Suppressor macrophage (primary cell): ENCODE results near the gene PCP2.

ENCODE experiments used
- DNase-seq, 4 experiments: peaks; one replicate each; pipeline ENCODE4 v3.0.0-alpha.2; 2020 to 2022

Gene PCP2

DNA sequence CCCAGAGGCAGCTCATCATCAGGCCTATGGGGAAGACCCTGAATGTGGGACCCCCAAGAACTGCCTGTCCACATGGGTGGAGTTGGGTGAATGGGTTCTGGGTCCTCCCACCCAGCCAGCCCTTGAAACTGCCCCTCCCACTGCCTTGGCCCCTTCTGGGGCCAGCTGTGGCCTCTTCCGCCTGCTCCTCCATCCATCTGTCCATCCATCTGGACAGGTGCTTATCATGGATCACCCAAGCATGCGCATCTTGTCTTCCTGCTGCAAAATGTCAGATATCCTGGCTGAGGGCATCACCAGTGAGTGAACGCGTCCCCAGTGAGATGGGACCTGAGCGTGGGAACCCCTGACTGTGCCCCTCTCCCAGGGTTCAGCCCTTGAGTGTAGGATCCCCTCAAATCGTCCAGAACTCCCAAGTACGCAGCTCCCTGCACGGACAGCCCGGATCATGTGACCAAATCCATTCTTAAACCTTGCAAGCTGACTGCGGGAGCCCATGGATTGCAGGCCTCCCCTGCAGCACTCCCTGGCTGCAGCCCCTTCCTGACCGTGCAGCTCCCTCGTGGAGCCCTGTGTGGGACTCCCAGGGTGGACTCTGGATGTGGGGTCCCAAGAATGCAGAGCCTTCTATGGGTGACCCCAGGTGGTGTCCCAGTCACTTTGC, 5.4 kb upstream of the PCP2 start:
- DNase-seq: no peak

DNA sequence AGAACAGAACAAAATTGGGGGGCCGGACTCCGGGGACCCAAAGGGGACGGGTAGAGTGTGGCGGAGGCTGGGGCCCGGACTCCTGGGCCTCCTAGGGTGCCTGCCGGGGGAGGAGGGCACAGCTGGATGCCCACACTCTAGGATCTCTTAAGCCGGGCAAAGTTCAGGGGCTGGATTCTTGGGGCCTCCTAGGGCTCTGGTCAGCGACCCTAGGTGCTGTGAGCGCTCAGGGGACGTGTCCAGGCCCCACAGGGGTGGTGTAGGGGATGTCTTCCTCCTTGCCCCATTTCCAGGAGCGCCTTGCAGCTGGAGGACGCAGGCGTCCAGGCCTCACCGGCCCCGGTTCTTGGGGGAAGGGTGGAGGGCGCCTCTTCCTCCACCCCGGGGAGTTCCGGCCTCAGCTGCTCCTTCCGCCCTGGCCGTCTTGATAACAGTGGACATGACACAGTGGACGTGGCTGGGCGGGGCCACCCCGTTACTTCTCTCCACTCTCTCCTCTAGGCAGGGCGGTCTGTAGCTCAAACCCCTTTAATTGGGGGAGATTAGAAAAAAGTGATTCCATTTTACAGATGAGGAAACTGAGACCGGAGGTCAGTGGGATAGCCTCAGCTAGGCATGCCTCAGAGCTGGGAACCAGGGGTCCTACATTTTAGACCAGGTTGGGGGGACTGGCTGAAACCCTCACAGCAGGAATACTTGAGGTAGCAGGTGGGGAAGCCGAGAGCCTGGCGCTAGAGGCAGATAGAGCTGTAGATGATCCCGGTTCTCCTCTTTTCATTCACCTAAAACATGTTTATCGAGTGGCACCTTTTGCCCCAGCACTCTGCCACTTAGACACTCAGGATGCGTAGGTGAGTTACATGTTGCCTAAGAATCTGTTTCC, 4.1 kb upstream of the PCP2 start:
- DNase-seq: peak; percentile 68 to 90 (median 84)

DNA sequence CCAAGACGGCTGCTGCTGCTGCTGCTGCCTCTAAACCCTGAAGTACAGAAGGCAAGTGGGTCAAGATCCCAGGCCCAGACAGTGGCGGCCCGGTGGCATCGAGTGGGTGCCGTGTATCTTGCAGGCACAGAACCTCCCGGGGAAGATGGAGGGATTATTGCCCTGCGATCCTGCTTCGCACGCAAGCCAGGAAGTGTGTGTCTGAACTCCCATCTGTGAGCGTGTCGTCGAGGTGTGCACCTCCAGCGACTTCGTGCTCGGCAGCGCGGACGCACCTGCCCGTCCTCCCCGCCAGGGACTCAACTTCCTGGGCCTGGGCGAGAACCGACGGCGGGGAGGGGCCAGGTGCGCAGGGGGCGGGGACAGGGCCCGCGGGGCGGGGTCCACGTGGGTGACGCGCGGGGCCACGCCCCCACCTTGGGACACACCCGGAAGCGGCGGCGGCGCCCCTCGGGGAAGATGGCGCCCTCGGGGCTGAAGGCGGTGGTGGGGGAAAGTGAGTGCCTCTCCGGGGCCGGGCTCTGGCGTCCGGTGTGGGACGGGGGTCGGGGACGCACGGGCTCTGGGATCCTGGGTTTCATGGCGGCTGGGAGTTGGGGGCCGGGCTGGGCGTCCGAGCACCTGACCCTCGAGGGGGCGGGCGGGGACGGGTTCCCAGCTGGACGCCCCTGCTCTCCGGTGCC, 3.3 kb upstream of the PCP2 start, which contains the start of gene STXBP2:
STXBP2 (plus strand) TSS at position 420 of the 683 bp plus-strand sequence; CDS start at position 460, 40 bp downstream.
- DNase-seq: peak; percentile 83 to 95 (median 90)

DNA sequence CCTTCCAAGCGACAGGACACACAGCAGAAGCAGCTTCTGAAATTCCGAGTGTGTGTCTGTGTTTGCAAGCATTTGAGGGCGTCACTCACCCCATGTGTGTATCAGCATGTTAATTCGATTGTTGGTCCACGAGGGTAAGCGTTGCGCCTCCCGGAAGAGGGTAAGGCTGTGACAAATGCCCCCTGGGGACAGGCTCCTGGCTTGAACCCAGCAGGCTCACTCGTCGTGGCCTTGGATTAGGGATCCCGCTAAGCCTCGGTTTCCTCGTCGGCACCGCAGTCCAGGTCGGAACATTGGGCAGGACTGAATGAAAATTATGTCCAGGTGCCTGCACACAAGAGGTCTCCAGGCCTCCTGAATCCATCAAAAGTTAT, 2.8 kb upstream of the PCP2 start:
- no peak for DNase-seq

DNA sequence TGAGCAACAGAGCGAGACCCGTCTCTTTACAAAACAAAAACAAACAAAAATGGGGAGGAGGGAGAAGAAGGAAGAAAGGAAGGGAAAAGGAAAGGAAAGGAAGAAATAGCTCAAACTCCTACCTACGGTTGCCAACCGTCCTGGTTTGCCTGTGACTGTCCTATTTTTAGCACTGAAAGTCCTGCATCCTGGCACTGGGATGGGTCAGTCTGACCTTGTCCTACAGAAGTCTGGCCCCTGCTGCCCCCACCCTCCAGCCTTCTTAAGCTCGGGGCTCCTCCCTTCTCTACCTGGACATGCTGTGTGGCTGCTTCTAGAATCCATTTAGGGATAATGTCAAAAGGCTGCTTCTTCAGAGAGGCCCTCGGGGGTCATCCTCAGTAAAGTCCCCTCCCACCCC, 2.2 kb upstream of the PCP2 start:
- no peak for DNase-seq

DNA sequence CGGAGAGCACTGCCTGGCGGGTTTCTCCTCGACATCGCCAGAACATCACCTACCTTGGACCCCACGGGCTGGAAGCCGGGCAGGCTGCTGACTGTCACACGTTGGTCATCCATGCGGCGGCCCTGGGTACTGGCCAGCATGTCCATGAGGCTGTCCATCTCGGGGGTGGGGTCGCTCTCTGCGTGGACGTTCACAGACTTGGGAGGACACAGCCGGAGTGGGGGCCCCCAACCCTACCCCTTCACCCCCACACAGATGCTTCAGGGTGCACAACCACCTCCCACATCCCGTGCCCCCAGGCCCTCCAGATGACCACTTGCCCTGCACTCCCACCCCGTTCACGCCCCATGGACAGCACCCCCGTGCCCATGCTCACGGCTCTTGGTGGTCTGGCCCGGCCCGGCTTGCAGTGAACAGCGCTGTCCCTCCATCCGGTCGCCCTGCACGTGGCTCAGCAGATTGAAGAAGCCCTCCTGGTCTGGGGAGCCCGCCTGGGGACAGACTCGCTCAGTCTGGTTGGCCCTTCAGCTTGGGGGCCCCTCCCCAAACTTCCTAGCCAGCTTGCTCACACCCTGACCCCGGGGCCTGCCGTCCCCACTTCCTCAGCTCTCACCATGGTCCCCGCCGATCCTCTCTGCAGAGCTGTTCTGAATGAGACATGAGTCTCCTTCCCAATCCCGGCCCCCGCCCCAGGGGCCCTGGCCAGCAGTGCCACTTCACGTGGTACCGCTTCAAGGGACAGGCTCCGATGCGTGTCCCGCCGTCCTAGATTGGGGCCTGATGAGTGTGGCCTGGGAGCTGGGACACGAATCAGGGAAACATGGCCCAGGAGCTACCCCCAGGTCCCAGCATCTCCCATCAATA, 947 bp downstream of the PCP2 start:
- DNase-seq: no peak

DNA sequence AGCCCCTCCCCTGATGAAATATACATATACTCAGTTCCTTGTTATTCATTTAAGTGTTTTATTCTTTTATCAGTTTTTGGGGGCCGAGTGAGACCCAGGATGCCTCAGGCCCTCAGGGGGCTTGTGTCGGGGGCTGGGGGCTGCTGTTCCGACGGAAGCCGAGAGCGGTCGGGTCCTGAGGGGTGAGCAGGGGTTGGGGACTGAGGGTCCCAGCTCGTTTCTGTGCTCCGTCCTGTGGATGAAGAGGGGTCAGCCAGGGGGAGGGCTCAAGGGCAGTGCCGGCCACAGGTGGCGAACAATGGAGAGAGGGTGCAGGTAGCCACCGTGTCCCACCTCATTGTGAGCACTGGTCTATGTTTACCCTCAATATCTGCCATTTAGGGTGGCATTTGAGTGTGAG, 1.9 kb downstream of the PCP2 start:
- no peak for DNase-seq

DNA sequence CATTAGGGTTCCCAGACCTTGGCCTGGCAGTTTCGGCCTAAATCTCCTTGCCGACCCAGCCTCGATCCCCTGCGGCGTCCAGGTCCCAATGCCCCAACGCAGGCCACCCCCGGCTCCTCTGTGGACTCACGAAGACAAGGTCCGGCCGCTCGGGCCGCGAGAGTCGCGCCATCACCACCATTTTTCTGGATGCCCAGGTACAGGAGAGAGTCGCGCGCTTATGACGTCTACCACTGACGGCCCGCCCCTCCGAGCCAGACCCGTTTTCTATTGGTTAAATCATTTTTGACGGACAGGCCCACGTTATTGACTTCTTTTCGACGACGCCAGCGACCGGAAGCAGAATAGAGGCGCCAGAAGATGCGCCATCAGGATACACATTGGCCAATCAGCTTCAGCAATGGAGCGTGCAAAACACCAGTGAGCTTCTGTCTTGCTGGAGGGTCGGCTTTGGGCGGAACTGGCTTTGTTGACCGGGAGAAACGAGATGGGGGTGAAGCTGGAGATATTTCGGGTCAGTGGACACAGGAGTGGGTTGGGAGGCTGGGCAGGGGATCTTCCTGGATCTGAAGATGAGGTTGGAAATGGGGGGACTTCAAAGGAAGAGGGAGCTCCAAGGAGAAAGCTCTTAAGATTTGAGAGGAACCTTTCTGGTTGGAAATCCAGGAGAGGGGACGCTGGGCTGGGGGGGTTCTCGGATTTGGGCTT, 4.0 kb downstream of the PCP2 start, which contains the start of the genes PET100 and XAB2:
PET100 (plus strand) TSS at position 447 of the 708 bp plus-strand sequence; CDS start at position 488, 41 bp downstream.
XAB2 (minus strand) TSS at position 199 of the 708 bp plus-strand sequence; CDS start at position 181, 18 bp downstream.
- peak; percentile 96 to 99 (median 99) for DNase-seq

DNA sequence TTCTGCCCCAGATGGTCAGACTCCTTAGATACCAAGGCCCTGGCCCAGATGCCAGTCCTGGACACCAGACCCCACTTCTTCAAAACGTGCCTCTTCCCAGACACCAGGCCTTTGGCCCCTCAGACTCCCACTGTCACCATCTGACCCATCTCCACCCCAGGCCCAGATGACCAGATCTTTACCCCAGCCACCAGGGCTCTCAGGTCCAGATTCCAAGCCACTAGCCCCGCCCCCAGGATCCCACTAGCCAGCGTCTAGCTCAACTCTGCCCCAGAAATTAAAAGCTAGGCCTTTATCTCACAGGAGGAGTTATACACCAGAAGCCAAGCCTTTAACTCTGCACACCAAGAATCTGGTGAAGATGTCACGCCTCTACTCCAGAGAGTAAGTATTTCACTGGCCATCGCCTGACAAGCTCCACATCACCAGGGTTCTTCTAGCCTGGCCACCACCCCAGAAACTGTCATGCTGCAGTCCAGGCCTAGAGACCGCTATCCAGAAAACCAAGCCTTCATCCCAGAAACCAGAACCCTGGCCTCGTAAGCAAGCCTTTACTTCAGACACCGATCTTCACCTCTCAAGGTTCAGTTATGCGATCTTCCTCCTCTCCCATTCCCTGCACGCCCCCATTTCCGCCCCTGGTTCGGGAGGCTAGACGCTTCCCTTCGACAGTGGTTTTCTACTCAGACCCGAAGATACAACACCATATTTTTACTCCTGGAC, 4.8 kb downstream of the PCP2 start:
- peak in 1 of 4 experiments; percentile 12 for DNase-seq

DNA sequence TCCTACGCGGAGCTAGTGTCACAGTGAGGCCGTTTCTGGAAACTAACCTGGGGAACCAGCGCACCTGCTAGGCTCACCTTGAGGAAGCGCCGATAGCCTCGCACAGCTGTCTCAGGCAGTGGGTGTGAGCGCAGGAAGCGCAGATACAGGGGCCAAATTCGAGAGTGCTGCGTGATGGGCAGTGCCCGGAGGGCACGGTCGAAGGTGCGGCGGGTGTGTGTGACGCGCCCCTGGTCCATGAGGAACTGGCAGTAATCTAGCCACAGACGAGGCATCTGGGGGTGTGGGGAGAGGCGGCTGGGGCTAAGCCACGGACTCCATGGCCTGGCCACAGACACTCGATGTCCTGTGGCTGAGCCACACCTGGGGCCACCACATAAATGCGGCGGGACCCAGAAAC, 6.4 kb downstream of the PCP2 start:
- DNase-seq: no peak

DNA sequence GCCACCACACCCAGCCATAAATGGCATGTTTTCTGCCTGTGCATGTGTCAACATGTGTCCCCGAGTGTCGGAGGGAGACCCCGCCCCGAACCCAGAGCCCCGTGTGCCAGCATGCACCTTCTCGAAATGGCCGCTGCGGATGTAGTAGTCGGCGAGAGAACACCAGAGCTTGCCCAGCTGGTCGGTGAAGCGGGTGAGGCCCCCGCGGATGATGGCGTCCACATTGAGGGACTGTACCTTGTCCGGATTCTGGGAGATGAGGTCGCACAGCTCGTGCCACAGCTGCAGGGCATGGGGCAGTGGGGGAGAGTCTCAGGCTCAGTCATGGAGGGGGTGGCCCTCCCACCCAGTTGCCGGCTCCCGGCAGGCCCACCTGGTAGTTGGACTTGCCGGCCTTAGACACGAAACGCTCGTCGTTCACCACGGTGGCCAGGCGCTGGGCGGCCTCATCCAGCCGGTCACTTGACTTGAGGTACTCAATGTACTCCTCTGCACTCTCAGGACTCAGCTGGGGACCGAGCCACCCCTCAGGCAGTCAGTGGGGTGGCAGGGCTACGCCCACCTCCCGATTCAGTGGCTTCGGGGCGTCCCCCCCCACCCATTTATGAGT, 7.7 kb downstream of the PCP2 start:
- DNase-seq: no peak

DNA sequence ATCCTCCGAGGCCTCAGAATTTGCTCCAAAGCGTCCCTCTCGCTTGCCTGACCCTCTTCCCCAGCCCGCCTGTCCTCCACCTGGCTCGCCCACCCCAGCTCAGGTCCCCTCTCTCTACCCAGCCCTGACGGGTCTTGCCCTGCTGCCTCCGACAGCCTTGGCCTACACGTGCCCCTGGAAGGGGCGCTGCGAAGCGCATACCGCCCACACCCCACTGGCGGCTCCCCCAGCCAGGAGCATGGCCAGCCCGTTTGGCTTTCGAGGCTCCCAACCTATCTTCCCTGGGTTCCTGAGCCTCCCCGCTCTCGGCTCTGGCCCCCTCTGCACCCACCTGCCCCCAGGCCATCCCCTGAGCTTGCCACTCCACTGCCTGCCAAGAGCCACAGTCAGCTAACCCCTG, 8.7 kb downstream of the PCP2 start:
- DNase-seq: no peak

DNA sequence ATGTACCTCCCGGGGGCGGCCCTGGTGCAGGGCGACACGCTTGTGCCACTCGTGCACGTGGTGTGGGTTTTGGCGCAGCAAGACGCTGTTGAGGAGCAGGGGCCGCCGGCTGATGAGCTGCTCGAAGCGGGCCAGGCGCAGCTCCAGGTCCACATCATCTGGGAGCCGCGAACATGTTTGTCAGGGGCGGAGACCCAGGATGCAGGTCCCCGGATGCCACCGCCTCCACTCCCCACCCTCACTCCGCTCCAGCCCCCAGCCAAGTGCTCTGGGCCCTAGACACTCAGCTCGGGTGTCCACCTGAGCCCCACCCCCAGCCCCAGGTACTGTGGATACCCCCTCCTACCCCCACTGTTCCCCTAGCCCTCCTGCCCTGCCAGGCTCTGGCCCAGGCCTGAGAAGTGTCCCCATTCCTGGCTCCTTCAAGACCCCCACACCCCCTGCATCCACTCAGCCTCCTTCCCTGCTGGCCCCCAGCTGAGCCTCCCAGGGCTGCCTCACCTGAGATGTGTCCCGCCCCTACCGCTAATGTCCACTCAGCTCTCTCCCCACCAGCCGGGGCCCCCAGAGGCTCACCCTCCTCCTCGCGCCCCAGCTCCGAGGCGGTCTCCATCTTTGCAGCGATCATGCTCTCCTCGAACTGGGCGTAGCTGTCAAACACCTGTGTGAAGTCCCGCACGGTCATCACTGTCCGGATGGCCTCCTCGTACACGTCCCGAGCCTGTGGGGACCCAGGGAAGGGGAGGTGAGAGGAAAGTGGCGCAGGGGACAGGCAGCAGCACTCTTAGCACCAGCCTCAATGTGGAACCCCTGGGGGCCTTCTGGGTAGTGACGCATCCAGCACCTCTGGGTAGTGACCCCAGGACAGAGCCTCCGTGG, 9.6 kb downstream of the PCP2 start:
- DNase-seq: no peak

DNA sequence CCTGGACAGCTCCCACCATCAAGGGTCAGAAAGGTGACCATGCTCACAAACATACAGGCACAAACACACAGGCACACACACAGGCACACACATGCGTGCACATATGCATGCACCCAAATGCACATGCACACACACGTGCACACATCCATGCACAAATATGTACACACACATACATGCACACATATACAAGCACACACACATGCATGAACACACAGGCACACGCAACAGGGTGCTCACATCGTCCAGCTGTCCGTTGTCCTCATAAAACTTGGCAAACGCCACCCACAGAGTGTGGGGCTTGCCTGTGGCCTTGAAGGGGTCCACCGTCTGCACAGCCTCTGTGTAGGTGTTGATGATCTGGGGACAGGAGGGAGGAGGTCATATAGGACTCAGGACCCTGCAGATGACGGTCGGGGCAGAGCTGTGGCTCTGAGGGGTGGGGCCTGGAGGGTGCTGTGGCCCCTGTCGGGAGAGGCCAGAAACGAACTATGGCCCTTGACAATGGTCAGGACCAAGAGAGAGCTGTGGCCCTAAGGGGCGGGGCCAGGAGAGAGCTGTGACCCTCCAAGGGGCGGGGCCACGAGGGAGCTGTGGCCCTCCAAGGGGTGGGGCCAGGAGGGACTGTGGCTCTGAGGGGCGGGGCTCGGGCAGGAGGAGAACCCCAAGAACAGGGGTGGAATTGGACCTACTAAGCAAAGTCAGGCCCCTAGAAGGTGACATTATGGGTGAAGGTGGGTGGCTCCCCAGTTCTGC, 10.4 kb downstream of the PCP2 start:
- no peak for DNase-seq

DNA sequence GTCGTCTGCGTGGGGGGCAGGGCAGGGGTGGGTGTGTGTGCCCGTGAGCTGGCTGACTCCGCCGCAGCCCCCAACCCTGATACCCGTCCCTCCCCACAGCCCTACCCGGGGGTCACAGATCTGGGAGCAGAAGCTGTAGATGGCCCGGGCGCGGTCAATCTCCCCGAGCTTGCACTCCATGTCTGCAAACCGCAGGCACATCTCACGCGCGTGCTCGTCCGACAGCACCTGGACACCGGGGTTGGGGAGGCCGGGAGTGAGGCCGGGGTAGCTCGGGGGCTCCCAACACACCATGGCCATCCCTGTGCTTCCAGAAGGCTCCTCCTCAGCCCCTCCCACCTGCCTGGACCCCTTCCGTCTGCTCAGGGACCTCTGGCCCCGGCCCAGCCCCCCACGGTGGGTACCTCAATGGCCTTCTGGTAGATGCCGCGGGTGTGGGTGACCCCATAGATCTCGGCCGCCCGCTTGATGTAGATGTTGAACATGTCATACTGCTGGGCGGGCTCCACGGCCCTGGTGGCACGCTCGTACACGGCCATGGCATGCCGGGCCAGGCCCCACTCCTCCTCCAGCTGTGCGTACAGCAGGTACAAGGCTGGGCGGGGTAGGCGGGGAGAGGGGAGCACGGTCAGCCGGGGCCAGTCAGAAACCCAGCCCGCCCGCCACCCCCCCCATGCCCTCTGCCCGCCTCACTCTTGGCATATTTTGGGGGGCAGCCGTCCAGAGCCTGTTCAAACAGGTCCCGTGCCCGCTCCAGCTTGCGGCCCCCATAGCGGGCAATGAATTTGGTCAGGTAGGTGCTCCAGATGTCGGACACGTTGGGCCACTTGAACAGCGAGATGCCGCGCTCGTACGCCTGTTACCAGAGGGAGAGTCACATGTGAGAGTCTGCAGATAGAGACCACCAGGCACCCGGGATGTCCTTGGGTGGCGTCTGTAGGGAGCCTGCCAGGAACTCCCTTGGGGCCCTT, 12.8 kb downstream of the PCP2 start:
- DNase-seq: no peak

DNA sequence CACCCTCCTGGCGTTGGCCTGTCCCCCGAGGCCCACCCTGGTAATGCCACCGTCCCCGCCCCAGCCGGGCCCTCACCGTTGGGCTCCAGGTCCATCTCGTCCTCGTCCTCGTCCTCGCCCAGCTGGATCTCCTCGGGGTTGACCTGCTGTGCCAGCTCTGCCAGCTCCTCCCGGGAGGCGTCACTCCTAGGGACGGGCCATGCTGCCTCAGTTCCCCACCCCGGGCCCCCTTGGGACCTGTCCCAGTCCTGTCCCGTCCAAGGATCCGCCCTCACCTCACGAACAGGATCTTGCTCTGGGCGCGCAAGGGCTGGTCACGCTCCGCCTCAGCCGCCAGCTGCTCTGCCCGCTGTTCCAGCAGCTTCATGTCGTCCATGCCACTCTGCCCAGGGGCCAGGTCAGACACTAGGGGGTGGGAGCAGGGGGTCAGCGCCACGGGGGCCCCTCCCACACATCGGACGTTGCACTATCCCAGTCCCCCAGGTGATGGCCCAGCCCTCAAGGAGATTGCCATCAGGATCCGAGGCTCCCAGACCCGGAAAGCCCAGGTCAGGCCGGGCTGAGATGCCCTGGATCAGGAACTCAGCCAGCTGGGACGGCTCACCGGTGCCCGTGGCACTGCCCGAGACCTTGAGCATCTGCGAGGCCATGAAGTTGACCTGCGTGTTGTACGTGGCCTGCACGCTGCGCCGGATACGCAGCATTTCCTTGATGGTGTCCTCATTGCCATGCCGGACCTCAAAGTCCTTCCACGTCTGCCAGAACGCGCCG, 13.7 kb downstream of the PCP2 start:
- DNase-seq: no peak
